ENCODE measurements around the gene CHRNA3. TPM values are rescaled to one million over a fixed set of nuclear protein-coding genes. Genes with fewer than 3 reads are reported as not detected.

The CHRNA3 gene
- total and polyA plus RNA-seq, 2 donors (not counting 1 experiment from before 2014, with no cell fraction given), result not detected

GRCh38 chr15:78550815-78551214 is 70.0 kb downstream of the CHRNA3 start:
- peaks cover 5% of the 10 kb centered on the region for H4K20me1 ChIP-seq (ENCODE audit: control insufficient read depth, insufficient read depth, low read length, poor library complexity, severe bottlenecking)
- H2AFZ ChIP-seq (ENCODE audit: insufficient read depth, low read depth, low read length, poor library complexity, severe bottlenecking), result no peak overlapping the region
- H3K4me1 Mint-ChIP-seq, result no peaks in the 10 kb centered on the region
- ATAC-seq (ENCODE audit: low read depth) (no peak), DNase-seq (no peak)
- H3K36me3 ChIP-seq (replicated peaks in 1 of 2; ENCODE audit: control extremely low read depth in 1 of 2, control insufficient read depth in 1 of 2, extremely low read depth in 1 of 2, insufficient read depth in 2 of 2, low read length in 1 of 2), result peaks cover 9 to 55% of the 10 kb centered on the region in 2 experiments
- no peaks in the 10 kb centered on the region for H3K4me1 ChIP-seq (ENCODE audit: control insufficient read depth in 2 of 2, insufficient read depth in 2 of 2, low read length in 2 of 2)
- TF ChIP-seq CTCF (IDR thresholded peaks at IDR 0.05), result no peak
- TF ChIP-seq EZH2 (IDR thresholded peaks at IDR 0.05; ENCODE audit: borderline replicate concordance, insufficient read depth, low read depth, low read length, poor library complexity, severe bottlenecking), result no peak
- ChIA-PET CTCF (no interaction called here), POLR2A (no interaction called here)
- no peak overlapping the region for H3K4me3 Mint-ChIP-seq
- WGBS (ENCODE audit: insufficient coverage), result 81% methylated on average over 1 of the region's 3 CpGs
- H3K27me3 Mint-ChIP-seq, result no peaks in the 10 kb centered on the region
- H3K27me3 ChIP-seq (replicated peaks in 1 of 4; ENCODE audit: control extremely low read depth in 1 of 4, control insufficient read depth in 3 of 4, insufficient read depth in 4 of 4, low read length in 3 of 4), result no peaks in the 10 kb centered on the region
- H3K27ac ChIP-seq (ENCODE audit: low read length in 2 of 2), result no peak overlapping the region
- no peak overlapping the region for H3K27ac Mint-ChIP-seq
- no peak overlapping the region for H3K4me3 ChIP-seq (ENCODE audit: control extremely low read depth in 1 of 5, extremely low read depth in 1 of 5, insufficient read depth in 1 of 5, low read depth in 2 of 5, low read length in 4 of 5)
- H3K9me3 ChIP-seq (ENCODE audit: control extremely low read depth in 1 of 3, control insufficient read depth in 2 of 3, insufficient read depth in 1 of 3, low read length in 2 of 3), result no peaks in the 10 kb centered on the region
- H3K4me2 ChIP-seq (replicated peaks; ENCODE audit: low read depth, low read length, poor library complexity, severe bottlenecking), result no peak overlapping the region
- H3K9me3 Mint-ChIP-seq (ENCODE audit: insufficient read depth), result no peaks in the 10 kb centered on the region
- no peaks in the 10 kb centered on the region for H3K79me2 ChIP-seq (ENCODE audit: control insufficient read depth, insufficient read depth, low read length)
- no peak overlapping the region for H3K9ac ChIP-seq (ENCODE audit: low read length)
- intact Hi-C loops (cut with micrococcal nuclease), result no loop called here

GRCh38 chr15:78550194-78550593 is 70.6 kb downstream of the CHRNA3 start:
- H3K27me3 Mint-ChIP-seq, result no peaks in the 10 kb centered on the region
- H4K20me1 ChIP-seq (ENCODE audit: control insufficient read depth, insufficient read depth, low read length, poor library complexity, severe bottlenecking), result peaks cover 5% of the 10 kb centered on the region
- H3K9me3 ChIP-seq (ENCODE audit: control extremely low read depth in 1 of 3, control insufficient read depth in 2 of 3, insufficient read depth in 1 of 3, low read length in 2 of 3), result no peaks in the 10 kb centered on the region
- no peaks in the 10 kb centered on the region for H3K4me1 ChIP-seq (ENCODE audit: control insufficient read depth in 2 of 2, insufficient read depth in 2 of 2, low read length in 2 of 2)
- no peak for DNase-seq
- ChIA-PET POLR2A (no interaction called here), CTCF (no interaction called here)
- H3K9me3 Mint-ChIP-seq (ENCODE audit: insufficient read depth), result no peaks in the 10 kb centered on the region
- no peaks in the 10 kb centered on the region for H3K4me1 Mint-ChIP-seq
- no peaks in the 10 kb centered on the region for H3K27me3 ChIP-seq (replicated peaks in 1 of 4; ENCODE audit: control extremely low read depth in 1 of 4, control insufficient read depth in 3 of 4, insufficient read depth in 4 of 4, low read length in 3 of 4)
- H2AFZ ChIP-seq (ENCODE audit: insufficient read depth, low read depth, low read length, poor library complexity, severe bottlenecking), result no peak overlapping the region
- no peak overlapping the region for H3K4me3 Mint-ChIP-seq
- H3K27ac ChIP-seq (ENCODE audit: low read length in 2 of 2), result no peak overlapping the region
- H3K4me2 ChIP-seq (replicated peaks; ENCODE audit: low read depth, low read length, poor library complexity, severe bottlenecking), result no peak overlapping the region
- no peak overlapping the region for H3K27ac Mint-ChIP-seq
- H3K9ac ChIP-seq (ENCODE audit: low read length), result no peak overlapping the region
- 98% methylated on average over 6 of the region's 6 CpGs for WGBS (ENCODE audit: insufficient coverage)
- H3K79me2 ChIP-seq (ENCODE audit: control insufficient read depth, insufficient read depth, low read length), result no peaks in the 10 kb centered on the region
- H3K4me3 ChIP-seq (ENCODE audit: control extremely low read depth in 1 of 5, extremely low read depth in 1 of 5, insufficient read depth in 1 of 5, low read depth in 2 of 5, low read length in 4 of 5), result no peak overlapping the region
- intact Hi-C loops (cut with micrococcal nuclease), result no loop called here
- no peak for ATAC-seq (ENCODE audit: low read depth)
- peaks cover 14 to 62% of the 10 kb centered on the region in 2 experiments for H3K36me3 ChIP-seq (replicated peaks in 1 of 2; ENCODE audit: control extremely low read depth in 1 of 2, control insufficient read depth in 1 of 2, extremely low read depth in 1 of 2, insufficient read depth in 2 of 2, low read length in 1 of 2)
- TF ChIP-seq EZH2 (IDR thresholded peaks at IDR 0.05; ENCODE audit: borderline replicate concordance, insufficient read depth, low read depth, low read length, poor library complexity, severe bottlenecking) (no peak), CTCF (IDR thresholded peaks at IDR 0.05) (no peak)

Small RNAs within 50 kb of the gene (small RNA-seq; reads per million reads assigned to genes)
- not detected for gene AC067863.2 (ENCODE audit: insufficient read length, low read depth, low replicate concordance)

Other genes with a start within 250 kb of the CHRNA3 start
- gene IREB2, start 182.8 kb downstream of the CHRNA3 start, total RNA-seq, result 88.4 and 92.1 TPM in 2 replicates
- gene IREB2, start 182.8 kb downstream of the CHRNA3 start, polyA plus RNA-seq, result 14.7 and 29.2 TPM in 2 replicates
- gene HYKK, start 113.4 kb downstream of the CHRNA3 start, total RNA-seq, result 0.42 and 0.46 TPM in 2 replicates
- gene HYKK, start 113.4 kb downstream of the CHRNA3 start, polyA plus RNA-seq, result 0.07 and 0.28 TPM in 2 replicates
- gene PSMA4, start 80.6 kb downstream of the CHRNA3 start, total RNA-seq, result 94.9 and 95.9 TPM in 2 replicates
- gene PSMA4, start 80.6 kb downstream of the CHRNA3 start, polyA plus RNA-seq, result 54.6 and 55.0 TPM in 2 replicates
- gene CHRNA5, start 55.5 kb downstream of the CHRNA3 start, total RNA-seq, result 1.2 and 2.0 TPM in 2 replicates
- gene CHRNA5, start 55.5 kb downstream of the CHRNA3 start, polyA plus RNA-seq, result 0.07 and 0.09 TPM in 2 replicates
- not detected in 2 replicates for gene CHRNB4, start 20.2 kb upstream of the CHRNA3 start, total RNA-seq
- not detected in 2 replicates for gene CHRNB4, start 20.2 kb upstream of the CHRNA3 start, polyA plus RNA-seq
- 16.6 and 18.0 TPM in 2 replicates for gene ADAMTS7, start 190.5 kb upstream of the CHRNA3 start, total RNA-seq
- 0.07 and 0.10 TPM in 2 replicates for gene ADAMTS7, start 190.5 kb upstream of the CHRNA3 start, polyA plus RNA-seq